Measurements from ENCODE around the gene CORO6.
A peak's percentile ranks its signal among the peaks of the same experiment; 100 is the strongest.

CORO6 gene

GRCh38 chr17:29613352-29613837 is 9.3 kb downstream of the CORO6 start:
- DNase-seq (ENCODE audit: low read depth, low spot score): peak; percentile 49

- no peak for DNase-seq (ENCODE audit: low read depth, low spot score)
These were observed 10.1 kb downstream of the CORO6 start for GRCh38 chr17:29612404-29613280.

GRCh38 chr17:29612094-29612403 is 10.7 kb downstream of the CORO6 start:
- no peak for DNase-seq (ENCODE audit: low read depth, low spot score)

GRCh38 chr17:29611351-29612093 is 11.2 kb downstream of the CORO6 start:
- no peak for DNase-seq (ENCODE audit: low read depth, low spot score)

GRCh38 chr17:29610395-29610794 is 12.3 kb downstream of the CORO6 start:
- no peak for DNase-seq (ENCODE audit: low read depth, low spot score)

GRCh38 chr17:29608986-29609385 is 13.7 kb downstream of the CORO6 start:
- DNase-seq (ENCODE audit: low read depth, low spot score): no peak

- no peak for DNase-seq (ENCODE audit: low read depth, low spot score)
These were observed 15.0 kb downstream of the CORO6 start for GRCh38 chr17:29607557-29608195.

- DNase-seq (ENCODE audit: low read depth, low spot score): no peak
These were observed 19.5 kb downstream of the CORO6 start for GRCh38 chr17:29603109-29603674.

- DNase-seq (ENCODE audit: low read depth, low spot score): no peak
These were observed 25.1 kb downstream of the CORO6 start for GRCh38 chr17:29597361-29598172.

- DNase-seq (ENCODE audit: low read depth, low spot score): no peak
These were observed 25.9 kb downstream of the CORO6 start for GRCh38 chr17:29596811-29597210.

GRCh38 chr17:29595943-29596774 is 26.6 kb downstream of the CORO6 start:
- no peak for DNase-seq (ENCODE audit: low read depth, low spot score)

GRCh38 chr17:29595107-29595942 is 27.4 kb downstream of the CORO6 start:
- DNase-seq (ENCODE audit: low read depth, low spot score): no peak

- DNase-seq (ENCODE audit: low read depth, low spot score): no peak
These were observed 28.1 kb downstream of the CORO6 start for GRCh38 chr17:29594519-29595090.

GRCh38 chr17:29593591-29594518 is 28.9 kb downstream of the CORO6 start:
- DNase-seq (ENCODE audit: low read depth, low spot score): no peak

- DNase-seq (ENCODE audit: low read depth, low spot score): no peak
These were observed 29.7 kb downstream of the CORO6 start, which contains the start of gene ANKRD13B for GRCh38 chr17:29592850-29593551. Gene ANKRD13B, plus strand, starts transcription at chr17:29593132. Its CDS starts 490 bp downstream, at chr17:29593622.

- peak; percentile 66 for DNase-seq (ENCODE audit: low read depth, low spot score)
These were observed 30.7 kb downstream of the CORO6 start for GRCh38 chr17:29591737-29592608.
